Esophagus (tissue), 2 donors: Measurements from ENCODE around the gene SEMA3C. TPM values are rescaled to one million over a fixed set of nuclear protein-coding genes. Genes with fewer than 3 reads are reported as not detected.
A peak's percentile ranks its signal among the peaks of the same experiment; 100 is the strongest.

Source experiments
- H3K27ac ChIP-seq, 2 donors: one replicate each; pipeline ENCODE4 v1.5.1; 2013; ENCODE audit warnings: low read depth in 2 of 2, mild to moderate bottlenecking in 2 of 2, inconsistent platforms in 1 of 2, low read length in 1 of 2, moderate library complexity in 1 of 2
- H3K27me3 ChIP-seq, 2 donors: one replicate each; pipeline ENCODE4 v1.6.1; 2013; ENCODE audit warnings: low read length in 2 of 2, control low read depth in 1 of 2, mild to moderate bottlenecking in 1 of 2; ENCODE audit not compliant: insufficient read depth in 2 of 2, control insufficient read depth in 1 of 2
- H3K36me3 ChIP-seq, 2 donors: one replicate each; pipeline ENCODE4 v1.6.1; 2013; ENCODE audit warnings: low read length in 1 of 2; ENCODE audit not compliant: control insufficient read depth in 2 of 2, insufficient read depth in 2 of 2
- H3K4me1 ChIP-seq, 2 donors: one replicate each; pipeline ENCODE4 v1.6.1; 2013; ENCODE audit warnings: low read length in 1 of 2; ENCODE audit not compliant: control insufficient read depth in 2 of 2, insufficient read depth in 2 of 2
- H3K4me3 ChIP-seq, 2 donors: one replicate each; pipeline ENCODE4 v1.5.1; 2013; ENCODE audit warnings: low read length in 2 of 2, mild to moderate bottlenecking in 2 of 2, low read depth in 1 of 2, moderate library complexity in 1 of 2
- H3K9me3 ChIP-seq, 2 donors: one replicate each; pipeline ENCODE4 v1.6.1; 2013; ENCODE audit warnings: mild to moderate bottlenecking in 2 of 2, low read depth in 1 of 2, low read length in 1 of 2, moderate library complexity in 1 of 2; ENCODE audit not compliant: control insufficient read depth in 2 of 2, insufficient read depth in 1 of 2
- WGBS, 2 donors: extraction: QIAGEN DNeasy Blood & Tissue Kit; methylation state at CpG; one replicate each; pipeline ENCODE4 v1.1.7; 2013; 5-methylcytosine and 5-hydroxymethylcytosine counted together
- polyA plus RNA-seq, 2 donors: library from polyadenylated mRNA; stranded (reverse); fragments of 200-250 nt; gene quantifications; one replicate each; pipeline ENCODE4 v1.2.3, GENCODE V29; 2013
- donor health status: healthy with polysubstance abuse.
- donor health status: Bipolar disorder and iron deficiency.

Gene SEMA3C
- polyA plus RNA-seq, 2 donors = 1.8 to 3.4 TPM

- Histone ChIP-seq H3K4me1 (no peaks in the 10 kb centered on the region), H3K9me3 (no peaks in the 10 kb centered on the region), H3K27me3 (no peaks in the 10 kb centered on the region), H3K4me3 (no peak overlapping the region), H3K36me3 (no peaks in the 10 kb centered on the region), H3K27ac (no peak overlapping the region)
- WGBS, 2 donors = 62 to 71% methylated on average over 4 of the region's 4 CpGs
Observed at GRCh38 chr7:80725181-80725611, 193.7 kb downstream of the SEMA3C start.

GRCh38 chr7:80724249-80724871 is 194.5 kb downstream of the SEMA3C start:
- Histone ChIP-seq H3K9me3 (no peaks in the 10 kb centered on the region), H3K27me3 (no peaks in the 10 kb centered on the region), H3K27ac (no peak overlapping the region), H3K4me1 (no peaks in the 10 kb centered on the region), H3K36me3 (no peaks in the 10 kb centered on the region), H3K4me3 (no peak overlapping the region)
- 59 to 69% methylated on average over 4 of the region's 4 CpGs for WGBS, 2 donors

GRCh38 chr7:80722616-80723195 is 196.1 kb downstream of the SEMA3C start:
- no peaks in the 10 kb centered on the region for H3K36me3 ChIP-seq
- no peaks in the 10 kb centered on the region for H3K9me3 ChIP-seq
- H3K27ac ChIP-seq = peak overlapping the region; percentile 41 to 45
- no peak overlapping the region for H3K4me3 ChIP-seq
- H3K27me3 ChIP-seq = no peaks in the 10 kb centered on the region
- no peaks in the 10 kb centered on the region for H3K4me1 ChIP-seq
- 41 to 56% methylated on average over 3 of the region's 3 CpGs for WGBS, 2 donors

GRCh38 chr7:80721883-80722615 is 196.8 kb downstream of the SEMA3C start:
- 49 to 57% methylated on average over 3 of the region's 3 CpGs for WGBS, 2 donors
- H3K4me1 ChIP-seq = no peaks in the 10 kb centered on the region

GRCh38 chr7:80720146-80720545 is 198.7 kb downstream of the SEMA3C start:
- Histone ChIP-seq H3K9me3 (no peaks in the 10 kb centered on the region), H3K27me3 (no peaks in the 10 kb centered on the region), H3K36me3 (no peaks in the 10 kb centered on the region), H3K27ac (no peak overlapping the region), H3K4me1 (no peaks in the 10 kb centered on the region), H3K4me3 (no peak overlapping the region)
- WGBS, 2 donors = 80 to 84% methylated on average over 3 of the region's 3 CpGs

More at GRCh38 chr7:80721883-80722615, 196.8 kb downstream of the SEMA3C start:
- no peaks in the 10 kb centered on the region for H3K36me3 ChIP-seq
- H3K9me3 ChIP-seq = no peaks in the 10 kb centered on the region
- peak overlapping the region; percentile 41 to 45 for H3K27ac ChIP-seq
- no peak overlapping the region for H3K4me3 ChIP-seq
- no peaks in the 10 kb centered on the region for H3K27me3 ChIP-seq

DNA sequence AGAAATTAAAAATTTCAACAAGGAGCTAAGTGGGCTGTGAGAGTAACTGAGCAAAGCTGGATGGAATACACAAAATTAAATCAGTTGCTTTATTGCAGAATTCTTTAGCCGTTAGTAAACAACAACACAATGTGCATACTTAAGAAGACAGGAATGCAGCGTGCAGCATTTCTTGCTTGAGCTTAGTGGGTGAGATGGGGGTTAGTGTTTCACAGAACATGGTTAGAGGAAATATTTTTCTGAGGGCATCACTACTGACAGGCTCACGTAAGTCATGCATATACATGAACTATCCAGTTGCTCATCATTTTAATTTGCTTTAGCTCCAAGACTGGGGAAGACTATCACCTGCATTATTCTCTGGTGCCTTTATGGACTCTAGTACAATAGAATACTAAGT is 199.6 kb downstream of the SEMA3C start:
- Histone ChIP-seq H3K4me3 (no peak overlapping the region), H3K9me3 (no peaks in the 10 kb centered on the region), H3K4me1 (no peaks in the 10 kb centered on the region), H3K27ac (no peak overlapping the region), H3K27me3 (no peaks in the 10 kb centered on the region), H3K36me3 (no peaks in the 10 kb centered on the region)
- 81 to 90% methylated on average over 3 of the region's 3 CpGs for WGBS, 2 donors

- no peak overlapping the region for H3K4me3 ChIP-seq
- 53 to 57% methylated on average over 2 of the region's 2 CpGs for WGBS, 2 donors
- no peak overlapping the region for H3K27ac ChIP-seq
- H3K4me1 ChIP-seq = no peaks in the 10 kb centered on the region
- H3K9me3 ChIP-seq = no peaks in the 10 kb centered on the region
- H3K36me3 ChIP-seq = no peaks in the 10 kb centered on the region
- no peaks in the 10 kb centered on the region for H3K27me3 ChIP-seq
Observed at GRCh38 chr7:80711531-80711930, 207.3 kb downstream of the SEMA3C start.

- Histone ChIP-seq H3K27ac (no peak overlapping the region), H3K27me3 (no peaks in the 10 kb centered on the region), H3K4me3 (no peak overlapping the region), H3K9me3 (no peaks in the 10 kb centered on the region), H3K36me3 (no peaks in the 10 kb centered on the region), H3K4me1 (no peaks in the 10 kb centered on the region)
- 70 to 86% methylated on average over 2 of the region's 2 CpGs for WGBS, 2 donors
Observed at GRCh38 chr7:80708123-80708522, 210.7 kb downstream of the SEMA3C start.

- no peaks in the 10 kb centered on the region for H3K27me3 ChIP-seq
- H3K9me3 ChIP-seq = no peaks in the 10 kb centered on the region
- no peaks in the 10 kb centered on the region for H3K4me1 ChIP-seq
- no peak overlapping the region for H3K27ac ChIP-seq
- 74 to 84% methylated on average over 1 of the region's 1 CpG for WGBS, 2 donors
- H3K36me3 ChIP-seq = no peaks in the 10 kb centered on the region
- H3K4me3 ChIP-seq = no peak overlapping the region
Observed at GRCh38 chr7:80707318-80707717, 211.5 kb downstream of the SEMA3C start.
